GM23248 (cell line): ENCODE data around the gene GALNT13.

ENCODE experiments used
- EZH2 ChIP-seq: fragments of 200-600 bp; sonication (generic); IDR thresholded peaks from 2 replicates; pipeline ENCODE4 v1.6.1; 2018; ENCODE audit warnings: antibody characterized with exemption, mild to moderate bottlenecking; ENCODE audit not compliant: insufficient read depth, poor library complexity, severe bottlenecking
- EZH2phosphoT487 ChIP-seq: fragments of 200-600 bp; sonication (generic); IDR thresholded peaks from 2 replicates; pipeline ENCODE4 v1.6.1; 2018; ENCODE audit warnings: antibody characterized with exemption, moderate library complexity, mild to moderate bottlenecking, low read depth; ENCODE audit not compliant: insufficient read depth

GRCh38 chr2:154280543-154280942 is 408.8 kb downstream of the GALNT13 start:
- no peak for TF ChIP-seq EZH2phosphoT487
- TF ChIP-seq EZH2, result no peak
